H9 (cell line): ENCODE data around the gene NLRP4. TPM values are rescaled to one million over a fixed set of nuclear protein-coding genes. Genes with fewer than 3 reads are reported as not detected.

Experiments
- DNase-seq: peaks from one replicate; pipeline ENCODE4 v3.0.0-alpha.2; 2017
- H2AFZ ChIP-seq: one replicate; pipeline ENCODE4 v1.6.1; 2013; ENCODE audit warnings: mild to moderate bottlenecking, low read length, control low read depth, moderate library complexity
- H2AK5ac ChIP-seq: 2 replicates; pipeline ENCODE4 v1.6.1; 2013; ENCODE audit warnings: low read length, control low read depth, mixed read lengths; ENCODE audit not compliant: insufficient read length
- H2BK120ac ChIP-seq: one replicate; pipeline ENCODE4 v1.6.1; 2013; ENCODE audit warnings: low read depth, mild to moderate bottlenecking, low read length, control low read depth, inconsistent platforms; ENCODE audit not compliant: poor library complexity, severe bottlenecking
- H2BK12ac ChIP-seq: 2 replicates; pipeline ENCODE4 v1.6.1; 2013; ENCODE audit warnings: low read length, control low read depth, mixed read lengths, low read depth; ENCODE audit not compliant: insufficient read length
- H2BK15ac ChIP-seq: 2 replicates; pipeline ENCODE4 v1.6.1; 2013; ENCODE audit warnings: low read depth, low read length, control low read depth
- H2BK20ac ChIP-seq: one replicate; pipeline ENCODE4 v1.6.1; 2013; ENCODE audit warnings: low read depth, mild to moderate bottlenecking, low read length, control low read depth, inconsistent platforms; ENCODE audit not compliant: poor library complexity, severe bottlenecking
- H2BK5ac ChIP-seq: 2 replicates; pipeline ENCODE4 v1.6.1; 2013; ENCODE audit warnings: low read length, control low read depth, mixed read lengths; ENCODE audit not compliant: insufficient read length
- H3K14ac ChIP-seq: 2 replicates; pipeline ENCODE4 v1.6.1; 2013; ENCODE audit warnings: low read length, control low read depth; ENCODE audit not compliant: insufficient read depth
- H3K18ac ChIP-seq: 2 replicates; pipeline ENCODE4 v1.6.1; 2013; ENCODE audit warnings: low read depth, mild to moderate bottlenecking, mixed read lengths, low read length, control low read depth; ENCODE audit not compliant: insufficient read length
- H3K23ac ChIP-seq: 2 replicates; pipeline ENCODE4 v1.6.1; 2013; ENCODE audit warnings: low read length, control low read depth, mixed read lengths, low read depth; ENCODE audit not compliant: insufficient read length
- H3K23me2 ChIP-seq: 2 replicates; pipeline ENCODE4 v1.6.1; 2013; ENCODE audit warnings: low read depth, mild to moderate bottlenecking, mixed read lengths, low read length, control low read depth; ENCODE audit not compliant: insufficient read length, poor library complexity, severe bottlenecking
- H3K27ac ChIP-seq: 2 replicates; pipeline ENCODE4 v1.5.1; 2013; ENCODE audit warnings: low read length, control low read depth, mixed read lengths, low read depth; ENCODE audit not compliant: insufficient read length
- H3K27me3 ChIP-seq: 2 replicates; pipeline ENCODE4 v1.6.1; 2013; ENCODE audit warnings: low read length, control low read depth, inconsistent platforms; ENCODE audit not compliant: insufficient read depth
- H3K4ac ChIP-seq: 2 replicates; pipeline ENCODE4 v1.6.1; 2013; ENCODE audit warnings: low read depth, mild to moderate bottlenecking, control low read depth, inconsistent platforms, low read length, moderate library complexity
- H3K4me1 ChIP-seq: 2 replicates; pipeline ENCODE4 v1.6.1; 2013; ENCODE audit warnings: low read length, control low read depth, inconsistent platforms; ENCODE audit not compliant: insufficient read depth
- H3K4me2 ChIP-seq: 2 replicates; pipeline ENCODE4 v1.6.1; 2013; ENCODE audit warnings: low read length, control low read depth, mixed read lengths; ENCODE audit not compliant: insufficient read length, insufficient read depth
- H3K56ac ChIP-seq: 2 replicates; pipeline ENCODE4 v1.6.1; 2013; ENCODE audit warnings: low read depth, mild to moderate bottlenecking, mixed read lengths, low read length, control low read depth; ENCODE audit not compliant: insufficient read length
- H3K79me1 ChIP-seq: 2 replicates; pipeline ENCODE4 v1.6.1; 2013; ENCODE audit warnings: low read depth, mild to moderate bottlenecking, moderate library complexity, low read length, control low read depth, inconsistent platforms; ENCODE audit not compliant: insufficient read depth, poor library complexity, severe bottlenecking
- H3K79me2 ChIP-seq: 2 replicates; pipeline ENCODE4 v1.6.1; 2013; ENCODE audit warnings: low read length, control low read depth, inconsistent platforms; ENCODE audit not compliant: insufficient read depth
- H3K9ac ChIP-seq: 2 replicates; pipeline ENCODE4 v1.6.1; 2013; ENCODE audit warnings: low read length, control low read depth, mixed read lengths; ENCODE audit not compliant: insufficient read length; ENCODE audit errors: extremely low read depth
- H3K9me3 ChIP-seq: one replicate; pipeline ENCODE4 v1.6.1; 2013; ENCODE audit warnings: low read depth, low read length, inconsistent platforms; ENCODE audit not compliant: control insufficient read depth
- H3T11ph ChIP-seq: one replicate; pipeline ENCODE4 v1.6.1; 2013; ENCODE audit warnings: mild to moderate bottlenecking, low read length, control low read depth, inconsistent platforms
- H4K20me1 ChIP-seq: one replicate; pipeline ENCODE4 v1.6.1; 2013; ENCODE audit not compliant: control insufficient read depth, insufficient read length, insufficient read depth
- H4K5ac ChIP-seq: 2 replicates; pipeline ENCODE4 v1.6.1; 2013; ENCODE audit warnings: low read depth, mild to moderate bottlenecking, mixed read lengths, low read length, control low read depth; ENCODE audit not compliant: insufficient read length
- H4K8ac ChIP-seq: replicated peaks from 2 replicates; pipeline ENCODE4 v1.6.1; 2013; ENCODE audit warnings: low read length, control low read depth, mixed read lengths, low read depth; ENCODE audit not compliant: insufficient read length
- H4K91ac ChIP-seq: 2 replicates; pipeline ENCODE4 v1.6.1; 2013; ENCODE audit warnings: low read depth, mild to moderate bottlenecking, moderate library complexity, mixed read lengths, low read length, control low read depth; ENCODE audit not compliant: insufficient read length
- H3K27ac Mint-ChIP-seq, 3 experiments: 2 replicates in 2 of 3; 3 replicates in 1 of 3; pipeline ENCODE4 v1.8.0; 2020 to 2021; ENCODE audit warnings: mixed read lengths in 3 of 3, mild to moderate bottlenecking in 1 of 3, moderate library complexity in 1 of 3
- H3K27me3 Mint-ChIP-seq: 2 replicates; pipeline ENCODE4 v1.8.0; 2021; ENCODE audit warnings: low read depth, mild to moderate bottlenecking, moderate library complexity, mixed read lengths
- H3K36me3 Mint-ChIP-seq, 3 experiments: 2 replicates in 2 of 3; 3 replicates in 1 of 3; pipeline ENCODE4 v1.8.0; 2020 to 2021; ENCODE audit warnings: low read depth in 3 of 3, mixed read lengths in 3 of 3; ENCODE audit not compliant: insufficient read depth in 1 of 3
- H3K4me1 Mint-ChIP-seq, 2 experiments: 2 replicates each; pipeline ENCODE4 v1.8.0; 2020; ENCODE audit warnings: mixed read lengths in 2 of 2
- H3K4me3 Mint-ChIP-seq, 2 experiments: 2 replicates in 1 of 2; 3 replicates in 1 of 2; pipeline ENCODE4 v1.8.0; 2020 to 2021; ENCODE audit warnings: mild to moderate bottlenecking in 2 of 2, mixed read lengths in 2 of 2, moderate library complexity in 1 of 2
- H3K9me3 Mint-ChIP-seq, 2 experiments: 2 replicates in 1 of 2; 3 replicates in 1 of 2; pipeline ENCODE4 v1.8.0; 2020; ENCODE audit warnings: mild to moderate bottlenecking in 2 of 2, mixed read lengths in 2 of 2, moderate library complexity in 1 of 2
- CTCF ChIP-seq: fragments of 200-600 bp; sonication (generic); conservative IDR thresholded peaks from 3 replicates; pipeline ENCODE4 v1.8.0; 2021; ENCODE audit warnings: antibody characterized with exemption, mild to moderate bottlenecking
- WGBS: extraction: QIAGEN DNeasy Blood & Tissue Kit; methylation state at CpG from one replicate; pipeline ENCODE4 v1.1.7; 2013; ENCODE audit warnings: missing lambda C conversion rate, low lambda C conversion rate, mixed read lengths; ENCODE audit not compliant: insufficient read length; ENCODE audit errors: extremely low coverage; 5-methylcytosine and 5-hydroxymethylcytosine counted together
- total RNA-seq: library from RNA; stranded (reverse); gene quantifications from 2 replicates; pipeline ENCODE4 v1.2.1, GENCODE V29; 2021

The NLRP4 gene
- total RNA-seq, 1 experiment from 2014 or later = not detected

GRCh38 chr19:55898911-55899310, 62.6 kb downstream of the NLRP4 start:
- H3K79me1 ChIP-seq = no peaks in the 10 kb centered on the region
- no CpG with 5 or more reads among the region's 12 CpGs for WGBS
- no peak overlapping the region for H3K4ac ChIP-seq
- no peak overlapping the region for H3K9ac ChIP-seq
- H3K27me3 ChIP-seq = no peaks in the 10 kb centered on the region
- no peaks in the 10 kb centered on the region for H3K79me2 ChIP-seq
- no peak overlapping the region for H2BK120ac ChIP-seq
- no peak overlapping the region for H3K23ac ChIP-seq
- H2AFZ ChIP-seq = no peak overlapping the region
- Mint-ChIP-seq H3K27me3 (peaks cover 4% of the 10 kb centered on the region), H3K27ac (no peak overlapping the region), H3K4me1 (no peaks in the 10 kb centered on the region), H3K36me3 (peaks cover 10 to 44% (median 20%) of the 10 kb centered on the region in 3 experiments; a peak in 6 of 7 replicates), H3K4me3 (no peak overlapping the region), H3K9me3 (peaks cover 88% of the 10 kb centered on the region in 2 experiments)
- no peak overlapping the region for H3K14ac ChIP-seq
- H3K4me2 ChIP-seq = no peak overlapping the region
- H3K56ac ChIP-seq = no peak overlapping the region
- H4K20me1 ChIP-seq = no peaks in the 10 kb centered on the region
- no peak overlapping the region for H2BK20ac ChIP-seq
- no peak overlapping the region for H4K5ac ChIP-seq
- H3T11ph ChIP-seq = no peak overlapping the region
- no peaks in the 10 kb centered on the region for H3K23me2 ChIP-seq
- H4K8ac ChIP-seq = no peak overlapping the region
- peaks cover 79% of the 10 kb centered on the region for H3K9me3 ChIP-seq
- no peak for TF ChIP-seq CTCF
- no peak for DNase-seq
- no peak overlapping the region for H3K18ac ChIP-seq
- no peak overlapping the region for H3K27ac ChIP-seq
- H2AK5ac ChIP-seq = no peak overlapping the region
- H2BK5ac ChIP-seq = no peak overlapping the region
- no peak overlapping the region for H2BK12ac ChIP-seq
- H2BK15ac ChIP-seq = no peak overlapping the region
- H3K4me1 ChIP-seq = no peaks in the 10 kb centered on the region
- no peak overlapping the region for H4K91ac ChIP-seq
